GM23248 (cell line): ENCODE results near the gene NECAB3.

Source experiments
- EZH2 ChIP-seq: fragments of 200-600 bp; sonication (generic); IDR thresholded peaks from 2 replicates; pipeline ENCODE4 v1.6.1; 2018; ENCODE audit warnings: antibody characterized with exemption, mild to moderate bottlenecking; ENCODE audit not compliant: insufficient read depth, poor library complexity, severe bottlenecking
- EZH2phosphoT487 ChIP-seq: fragments of 200-600 bp; sonication (generic); IDR thresholded peaks from 2 replicates; pipeline ENCODE4 v1.6.1; 2018; ENCODE audit warnings: antibody characterized with exemption, moderate library complexity, mild to moderate bottlenecking, low read depth; ENCODE audit not compliant: insufficient read depth

DNA sequence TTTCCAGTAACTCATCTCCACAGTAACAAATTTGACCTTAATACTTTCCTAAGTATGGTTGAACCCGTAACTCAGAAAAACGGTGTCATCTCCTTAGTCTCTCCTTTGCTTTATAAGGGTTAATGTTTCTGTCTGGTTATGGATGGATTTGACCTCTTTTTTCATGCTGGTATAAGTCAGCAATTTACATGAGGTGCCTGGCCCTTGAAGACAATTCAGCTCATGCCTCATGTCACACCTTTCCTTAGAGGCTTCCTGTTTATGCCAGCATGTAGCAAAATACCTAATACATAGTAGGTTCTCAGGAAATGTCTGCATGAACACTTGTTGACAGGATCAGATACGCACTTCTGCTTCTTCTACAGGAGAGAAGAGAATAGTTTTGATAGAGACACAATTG is 49.8 kb downstream of the NECAB3 start:
- no peak for TF ChIP-seq EZH2
- no peak for TF ChIP-seq EZH2phosphoT487
